Measurements from ENCODE around the gene OR2T1. TPM values are rescaled to one million over a fixed set of nuclear protein-coding genes. Genes with fewer than 3 reads are reported as not detected.

Gene OR2T1
- not detected for total RNA-seq

GRCh38 chr1:248402748-248403147 lies at the start of gene OR2T1:
TSS of gene OR2T1 (plus strand) at chr1:248403048. CDS start at chr1:248406148, 3,100 bp downstream.
- DNase-seq (ENCODE audit: extremely low spot score in 2 of 2), result no peak
- intact Hi-C loops (cut with DNase I), result no loop called here
- H3K4me3 ChIP-seq, result no peak within 1 kb of the TSS
- TF ChIP-seq POLR2AphosphoS5 (IDR thresholded peaks at IDR 0.05; ENCODE audit: insufficient read depth in 1 of 2, low read depth in 1 of 2) (no peak), CTCF (IDR thresholded peaks at IDR 0.05) (no peak), POLR2A (IDR thresholded peaks at IDR 0.05) (no peak)
- H3K36me3 ChIP-seq, result no peaks in the 10 kb centered on the region
- H3K4me1 ChIP-seq, result no peaks in the 10 kb centered on the region
- H3K27me3 ChIP-seq, result no peaks in the 10 kb centered on the region
- no peaks in the 10 kb centered on the region for H3K9me3 ChIP-seq
- H3K27ac ChIP-seq, result no peak within 1 kb of the TSS

- Histone ChIP-seq H3K36me3 (no peaks in the 10 kb centered on the region), H3K9me3 (no peaks in the 10 kb centered on the region), H3K27me3 (no peaks in the 10 kb centered on the region), H3K4me3 (no peak overlapping the region), H3K27ac (no peak overlapping the region), H3K4me1 (no peaks in the 10 kb centered on the region)
- no peak for DNase-seq (ENCODE audit: extremely low spot score in 2 of 2)
- TF ChIP-seq POLR2AphosphoS5 (IDR thresholded peaks at IDR 0.05; ENCODE audit: insufficient read depth in 1 of 2, low read depth in 1 of 2) (no peak), POLR2A (IDR thresholded peaks at IDR 0.05) (no peak), CTCF (IDR thresholded peaks at IDR 0.05) (no peak)
- intact Hi-C loops (cut with DNase I), result no loop called here
Measured at GRCh38 chr1:248359415-248359814, 43.4 kb upstream of the OR2T1 start.

- H3K27me3 ChIP-seq, result no peaks in the 10 kb centered on the region
- no peak for DNase-seq (ENCODE audit: extremely low spot score in 2 of 2)
- TF ChIP-seq POLR2AphosphoS5 (IDR thresholded peaks at IDR 0.05; ENCODE audit: insufficient read depth in 1 of 2, low read depth in 1 of 2), result no peak
- no peak for TF ChIP-seq POLR2A (IDR thresholded peaks at IDR 0.05)
- no peak for TF ChIP-seq CTCF (IDR thresholded peaks at IDR 0.05)
- no peak within 1 kb of the TSS for H3K4me3 ChIP-seq
- H3K36me3 ChIP-seq, result no peaks in the 10 kb centered on the region
- peaks cover 6% of the 10 kb centered on the region for H3K9me3 ChIP-seq
- H3K4me1 ChIP-seq, result no peaks in the 10 kb centered on the region
- intact Hi-C loops (cut with DNase I), result no loop called here
- no peak within 1 kb of the TSS for H3K27ac ChIP-seq
Measured at GRCh38 chr1:248361121-248361715, 41.6 kb upstream of the OR2T1 start, which contains the start of gene OR2T4. TSS of gene OR2T4 (plus strand) at chr1:248361665. CDS start at chr1:248361665, 0 bp downstream.

- no peaks in the 10 kb centered on the region for H3K4me1 ChIP-seq
- H3K4me3 ChIP-seq, result no peak overlapping the region
- intact Hi-C loops (cut with DNase I), result no loop called here
- no peaks in the 10 kb centered on the region for H3K36me3 ChIP-seq
- H3K27ac ChIP-seq, result no peak overlapping the region
- no peaks in the 10 kb centered on the region for H3K27me3 ChIP-seq
- peaks cover 6% of the 10 kb centered on the region for H3K9me3 ChIP-seq
- no peak for TF ChIP-seq CTCF (IDR thresholded peaks at IDR 0.05)
- TF ChIP-seq POLR2AphosphoS5 (IDR thresholded peaks at IDR 0.05; ENCODE audit: insufficient read depth in 1 of 2, low read depth in 1 of 2), result no peak
- no peak for TF ChIP-seq POLR2A (IDR thresholded peaks at IDR 0.05)
- no peak for DNase-seq (ENCODE audit: extremely low spot score in 2 of 2)
Measured at GRCh38 chr1:248366609-248367008, 36.2 kb upstream of the OR2T1 start.

- TF ChIP-seq POLR2A (IDR thresholded peaks at IDR 0.05), result no peak
- no peak for TF ChIP-seq POLR2AphosphoS5 (IDR thresholded peaks at IDR 0.05; ENCODE audit: insufficient read depth in 1 of 2, low read depth in 1 of 2)
- TF ChIP-seq CTCF (IDR thresholded peaks at IDR 0.05), result no peak
- H3K4me1 ChIP-seq, result no peaks in the 10 kb centered on the region
- H3K27ac ChIP-seq, result no peak overlapping the region
- no peaks in the 10 kb centered on the region for H3K9me3 ChIP-seq
- H3K4me3 ChIP-seq, result no peak overlapping the region
- H3K36me3 ChIP-seq, result no peaks in the 10 kb centered on the region
- intact Hi-C loops (cut with DNase I), result no loop called here
- no peak for DNase-seq (ENCODE audit: extremely low spot score in 2 of 2)
- no peaks in the 10 kb centered on the region for H3K27me3 ChIP-seq
Measured at GRCh38 chr1:248372394-248372793, 30.5 kb upstream of the OR2T1 start.
